HG03460 (cell line): ENCODE results near the gene CBL.
"Not testable (repeated sequence)": the region's sequence is repeated elsewhere in the genome, so short reads cannot be mapped to it uniquely, and the experiment has no call there.

ENCODE experiments used
- ATAC-seq: cut with Tn5 transposase; IDR thresholded peaks from one replicate; pipeline ENCODE4 v1.9.1; 2021; ENCODE audit not compliant: unreplicated experiment

CBL gene

GRCh38 chr11:119184399-119184798 lies 21.7 kb upstream of the CBL start:
- not testable (repeated sequence) for ATAC-seq

- ATAC-seq: no peak
Observed at GRCh38 chr11:119185981-119186634, 20.0 kb upstream of the CBL start.

- no peak for ATAC-seq
Observed at GRCh38 chr11:119187123-119187892, 18.8 kb upstream of the CBL start.

- ATAC-seq: no peak
Observed at GRCh38 chr11:119188067-119188466, 18.1 kb upstream of the CBL start.

GRCh38 chr11:119188887-119189286 lies 17.3 kb upstream of the CBL start:
- ATAC-seq: no peak

- no peak for ATAC-seq
Observed at GRCh38 chr11:119189393-119189792, 16.7 kb upstream of the CBL start.

GRCh38 chr11:119190531-119190930 lies 15.6 kb upstream of the CBL start:
- ATAC-seq: no peak

- not testable (repeated sequence) for ATAC-seq
Observed at GRCh38 chr11:119191265-119191664, 14.9 kb upstream of the CBL start.

GRCh38 chr11:119192111-119192510 lies 14.0 kb upstream of the CBL start:
- no peak for ATAC-seq

- ATAC-seq: no peak
Observed at GRCh38 chr11:119193001-119193400, 13.1 kb upstream of the CBL start.

- no peak for ATAC-seq
Observed at GRCh38 chr11:119193626-119194025, 12.5 kb upstream of the CBL start.

- ATAC-seq: no peak
Observed at GRCh38 chr11:119194811-119195440, 11.2 kb upstream of the CBL start.

GRCh38 chr11:119195680-119196079 lies 10.5 kb upstream of the CBL start:
- no peak for ATAC-seq

GRCh38 chr11:119196833-119197483 lies 9.2 kb upstream of the CBL start:
- ATAC-seq: peak; percentile 75

GRCh38 chr11:119198925-119199324 lies 7.2 kb upstream of the CBL start:
- no peak for ATAC-seq

GRCh38 chr11:119201236-119201635 lies 4.9 kb upstream of the CBL start:
- ATAC-seq: not testable (repeated sequence)

- ATAC-seq: no peak
Observed at GRCh38 chr11:119202554-119202953, 3.6 kb upstream of the CBL start.

GRCh38 chr11:119204066-119204465 lies 2.1 kb upstream of the CBL start:
- no peak for ATAC-seq

GRCh38 chr11:119205080-119205479 lies 1.1 kb upstream of the CBL start:
- no peak for ATAC-seq

GRCh38 chr11:119206511-119207414 lies 624 bp downstream of the CBL start:
- peak; percentile 26 for ATAC-seq
